ENCODE measurements around the gene CSF2.

Gene CSF2

GRCh38 chr5:132054031-132054696 lies 19.4 kb upstream of the CSF2 start:
- no peak for DNase-seq (ENCODE audit: low read depth)
- no peak overlapping the region for H3K4me3 ChIP-seq (ENCODE audit: control insufficient read depth, low read depth, low read length)
- TF ChIP-seq CTCF (conservative IDR thresholded peaks at IDR 0.05; ENCODE audit: control insufficient read depth, insufficient read depth, low read depth, low read length), result no peak

- TF ChIP-seq CTCF (conservative IDR thresholded peaks at IDR 0.05; ENCODE audit: control insufficient read depth, insufficient read depth, low read depth, low read length), result no peak
- DNase-seq (ENCODE audit: low read depth), result no peak
- H3K4me3 ChIP-seq (ENCODE audit: control insufficient read depth, low read depth, low read length), result no peak overlapping the region
Observed at GRCh38 chr5:132054697-132055440, 18.7 kb upstream of the CSF2 start.

GRCh38 chr5:132055441-132055807 lies 18.2 kb upstream of the CSF2 start:
- no peak for DNase-seq (ENCODE audit: low read depth)
- H3K4me3 ChIP-seq (ENCODE audit: control insufficient read depth, low read depth, low read length), result no peak overlapping the region
- no peak for TF ChIP-seq CTCF (conservative IDR thresholded peaks at IDR 0.05; ENCODE audit: control insufficient read depth, insufficient read depth, low read depth, low read length)

GRCh38 chr5:132055808-132056609 lies 17.6 kb upstream of the CSF2 start:
- TF ChIP-seq CTCF (conservative IDR thresholded peaks at IDR 0.05; ENCODE audit: control insufficient read depth, insufficient read depth, low read depth, low read length), result no peak
- no peak for DNase-seq (ENCODE audit: low read depth)
- no peak overlapping the region for H3K4me3 ChIP-seq (ENCODE audit: control insufficient read depth, low read depth, low read length)

- no peak overlapping the region for H3K4me3 ChIP-seq (ENCODE audit: control insufficient read depth, low read depth, low read length)
- no peak for DNase-seq (ENCODE audit: low read depth)
- TF ChIP-seq CTCF (conservative IDR thresholded peaks at IDR 0.05; ENCODE audit: control insufficient read depth, insufficient read depth, low read depth, low read length), result no peak
Observed at GRCh38 chr5:132056610-132057497, 16.7 kb upstream of the CSF2 start.
